Gastrocnemius medialis (tissue), 4 donors: ENCODE measurements around the gene SRPK2.

Experiments used
- CTCF ChIP-seq, 5 experiments: fragments of 450-650 bp in 3 of 5; fragments of 200-600 bp in 2 of 5; sonication (generic) in 2 of 5; IDR thresholded peaks in 4 of 5; conservative IDR thresholded peaks in 1 of 5; 1 replicate in 4 of 5; 2 replicates in 1 of 5; pipeline ENCODE4 v1.5.1; 2016 to 2019; ENCODE audit warnings: antibody characterized with exemption in 5 of 5, mild to moderate bottlenecking in 3 of 5, moderate library complexity in 3 of 5
- POLR2A ChIP-seq, 2 donors: fragments of 450-650 bp; IDR thresholded peaks; one replicate each; pipeline ENCODE4 v1.6.1; 2017; ENCODE audit warnings: antibody characterized with exemption in 2 of 2, mild to moderate bottlenecking in 2 of 2, moderate library complexity in 2 of 2

- TF ChIP-seq POLR2A (IDR thresholded peaks at IDR 0.05) = no peak
- TF ChIP-seq CTCF (IDR thresholded peaks at IDR 0.05 in 4 of 5, conservative IDR thresholded peaks at IDR 0.05 in 1 of 5) = no peak
These were observed 286.0 kb downstream of the SRPK2 start for GRCh38 chr7:105102557-105103352.
